Fibroblast of mammary gland (primary cell): ENCODE data around the gene LAMA5.

Source experiments
- DNase-seq: peaks from one replicate; pipeline ENCODE4 v3.0.0-alpha.2; 2010; ENCODE audit warnings: low read depth
- H3K4me3 ChIP-seq: 2 replicates; pipeline ENCODE4 v1.5.1; 2011; ENCODE audit warnings: low read depth, mild to moderate bottlenecking, low read length, moderate library complexity; ENCODE audit not compliant: control insufficient read depth
- TF ChIP-seq, protein P1 (sequence below): conservative IDR thresholded peaks from 2 replicates; pipeline ENCODE4 v1.5.1; 2011; ENCODE audit warnings: low read depth, low read length, inconsistent platforms; ENCODE audit not compliant: control insufficient read depth, insufficient read depth

Gene LAMA5

DNA sequence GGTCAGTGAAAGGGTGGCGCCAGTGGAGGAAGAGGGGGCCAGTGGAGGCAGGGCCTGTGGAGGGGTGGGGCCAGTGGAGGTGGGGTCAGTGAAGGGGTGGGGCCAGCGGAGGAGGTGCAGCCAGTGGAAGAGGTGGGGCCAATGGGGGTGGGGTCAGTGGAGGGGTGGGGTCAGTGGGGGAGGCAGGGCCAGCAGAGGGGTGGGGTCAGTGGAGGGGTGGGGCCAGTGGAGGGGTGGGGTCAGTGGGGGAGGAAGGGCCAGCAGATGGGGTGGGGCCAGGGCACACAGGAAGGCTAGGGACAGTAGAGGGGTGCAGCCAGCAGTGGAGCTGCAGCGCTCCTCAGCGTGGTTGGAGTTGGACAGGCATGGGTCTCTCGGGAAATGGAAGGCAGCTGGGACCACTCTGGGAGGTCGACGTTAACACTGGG is 45.6 kb downstream of the LAMA5 start:
- no peak overlapping the region for H3K4me3 ChIP-seq
- peak; percentile 19 for DNase-seq
- TF ChIP-seq, protein P1, sequence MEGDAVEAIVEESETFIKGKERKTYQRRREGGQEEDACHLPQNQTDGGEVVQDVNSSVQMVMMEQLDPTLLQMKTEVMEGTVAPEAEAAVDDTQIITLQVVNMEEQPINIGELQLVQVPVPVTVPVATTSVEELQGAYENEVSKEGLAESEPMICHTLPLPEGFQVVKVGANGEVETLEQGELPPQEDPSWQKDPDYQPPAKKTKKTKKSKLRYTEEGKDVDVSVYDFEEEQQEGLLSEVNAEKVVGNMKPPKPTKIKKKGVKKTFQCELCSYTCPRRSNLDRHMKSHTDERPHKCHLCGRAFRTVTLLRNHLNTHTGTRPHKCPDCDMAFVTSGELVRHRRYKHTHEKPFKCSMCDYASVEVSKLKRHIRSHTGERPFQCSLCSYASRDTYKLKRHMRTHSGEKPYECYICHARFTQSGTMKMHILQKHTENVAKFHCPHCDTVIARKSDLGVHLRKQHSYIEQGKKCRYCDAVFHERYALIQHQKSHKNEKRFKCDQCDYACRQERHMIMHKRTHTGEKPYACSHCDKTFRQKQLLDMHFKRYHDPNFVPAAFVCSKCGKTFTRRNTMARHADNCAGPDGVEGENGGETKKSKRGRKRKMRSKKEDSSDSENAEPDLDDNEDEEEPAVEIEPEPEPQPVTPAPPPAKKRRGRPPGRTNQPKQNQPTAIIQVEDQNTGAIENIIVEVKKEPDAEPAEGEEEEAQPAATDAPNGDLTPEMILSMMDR = no peak

DNA sequence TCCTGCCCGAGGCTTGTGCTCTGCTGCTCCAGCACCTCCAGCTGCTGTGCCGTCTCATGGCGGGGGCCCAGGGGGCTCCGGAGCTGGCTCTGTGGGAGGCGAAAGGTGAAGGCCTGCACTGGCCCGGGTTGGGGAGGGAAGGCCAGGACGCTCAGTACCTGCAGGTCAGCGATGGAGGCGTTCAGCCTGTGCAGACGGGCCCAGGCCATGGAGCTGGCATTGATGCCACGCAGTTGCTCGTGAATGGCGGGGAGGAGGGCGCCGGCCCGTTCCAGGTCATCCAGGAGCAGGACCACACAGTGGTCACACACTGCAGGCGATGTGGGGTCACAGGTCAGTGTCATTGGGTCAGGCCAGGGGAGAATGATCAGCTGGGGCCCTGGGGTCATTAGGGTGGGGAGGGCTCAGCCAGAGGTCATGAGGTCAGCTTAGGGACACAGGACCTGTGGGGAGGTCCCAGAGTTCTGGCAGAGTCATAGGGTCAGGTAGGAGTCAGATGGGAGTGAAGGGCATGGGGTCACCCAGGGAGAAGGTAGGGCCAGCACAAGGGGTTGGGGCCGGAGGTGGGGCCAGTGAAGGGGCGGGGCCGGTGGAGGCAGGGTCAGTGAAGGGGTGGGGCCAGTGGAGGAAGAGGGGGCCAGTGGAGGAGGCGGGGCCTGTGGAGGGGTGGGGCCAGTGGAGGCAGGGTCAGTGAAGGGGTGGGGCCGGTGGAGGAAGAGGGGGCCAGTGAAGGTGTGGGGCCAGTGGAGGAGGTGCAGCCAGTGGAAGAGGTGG is 46.3 kb downstream of the LAMA5 start:
- no peak for DNase-seq
- TF ChIP-seq, protein P1 = no peak
- H3K4me3 ChIP-seq = no peak overlapping the region

DNA sequence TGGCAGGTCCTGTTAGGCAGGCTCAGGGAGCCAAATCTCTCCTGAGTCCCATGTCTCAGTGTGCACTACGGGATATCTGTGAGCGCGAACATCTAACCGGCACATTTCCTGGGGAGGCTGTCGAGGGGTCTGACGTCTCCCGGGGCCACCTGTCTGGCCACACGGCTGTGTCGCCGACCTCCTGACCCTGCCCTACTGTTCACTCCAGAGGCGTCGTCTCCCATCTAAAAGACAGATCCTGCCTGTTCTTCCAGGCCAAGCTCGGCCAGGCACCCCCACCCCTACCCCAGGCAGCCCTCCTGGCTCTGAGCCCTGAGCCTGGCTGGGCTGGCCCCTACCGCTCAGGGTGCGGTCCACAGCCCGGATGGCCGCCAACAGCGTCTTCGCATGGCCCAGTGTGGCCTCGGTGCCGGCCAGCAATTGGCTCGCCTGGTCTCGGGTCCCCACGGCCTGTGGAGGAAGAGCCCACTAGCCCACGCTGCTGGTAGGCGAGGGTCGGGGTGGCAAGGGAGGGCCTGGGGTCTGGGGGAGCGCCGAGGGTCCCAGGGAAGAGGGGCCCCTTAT is 47.7 kb downstream of the LAMA5 start:
- no peak for DNase-seq

DNA sequence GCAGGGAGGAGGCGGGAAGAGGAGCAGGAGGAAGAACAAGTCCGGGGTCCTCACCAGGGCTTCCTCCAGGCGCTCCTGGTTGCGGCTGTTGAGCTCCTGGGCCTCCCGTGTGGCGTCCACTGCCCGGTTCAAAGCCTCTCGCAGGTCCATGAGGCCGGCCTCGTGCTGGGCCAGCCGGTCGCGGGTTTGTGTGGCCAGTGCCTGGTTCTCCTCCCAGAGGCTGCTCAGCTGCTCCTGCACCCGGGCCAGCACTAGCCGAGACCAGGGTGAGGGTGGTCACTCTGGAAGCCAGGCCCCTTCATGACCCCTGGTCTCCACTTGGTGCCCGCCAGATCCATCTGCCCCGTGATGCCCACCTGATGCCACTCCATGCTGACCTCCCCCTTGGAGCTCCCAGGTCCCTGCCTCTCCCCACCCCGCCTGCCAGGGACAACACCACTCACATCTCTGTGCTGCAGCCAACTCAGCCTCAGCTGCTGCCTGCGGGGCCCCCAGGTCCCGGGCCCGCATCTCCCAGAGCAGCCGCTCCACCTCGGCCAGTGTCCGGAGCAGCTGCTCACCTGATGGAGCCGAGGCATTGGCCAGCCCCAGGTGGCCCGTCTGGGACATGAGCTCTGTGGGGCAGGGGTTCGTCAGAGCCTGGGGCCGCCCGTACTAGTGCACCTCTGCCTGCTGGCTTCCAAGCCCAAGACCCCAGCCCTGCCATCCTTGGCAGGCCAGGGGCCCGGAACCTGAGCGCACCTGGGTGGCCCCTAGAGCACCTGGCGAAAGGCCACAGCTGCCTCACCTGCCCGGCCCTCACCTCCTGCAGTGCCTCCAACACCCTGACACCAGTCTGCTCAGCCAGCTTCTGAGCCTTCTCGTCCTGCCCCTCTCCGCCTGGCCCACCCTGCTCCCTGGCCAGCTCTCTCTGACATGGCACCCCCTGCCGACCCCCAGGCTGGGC is 48.4 kb downstream of the LAMA5 start:
- no peak overlapping the region for H3K4me3 ChIP-seq
- TF ChIP-seq, protein P1 = no peak
- no peak for DNase-seq

More for the DNA sequence above, 47.7 kb downstream of the LAMA5 start:
- TF ChIP-seq, protein P1 = no peak
- no peak overlapping the region for H3K4me3 ChIP-seq

DNA sequence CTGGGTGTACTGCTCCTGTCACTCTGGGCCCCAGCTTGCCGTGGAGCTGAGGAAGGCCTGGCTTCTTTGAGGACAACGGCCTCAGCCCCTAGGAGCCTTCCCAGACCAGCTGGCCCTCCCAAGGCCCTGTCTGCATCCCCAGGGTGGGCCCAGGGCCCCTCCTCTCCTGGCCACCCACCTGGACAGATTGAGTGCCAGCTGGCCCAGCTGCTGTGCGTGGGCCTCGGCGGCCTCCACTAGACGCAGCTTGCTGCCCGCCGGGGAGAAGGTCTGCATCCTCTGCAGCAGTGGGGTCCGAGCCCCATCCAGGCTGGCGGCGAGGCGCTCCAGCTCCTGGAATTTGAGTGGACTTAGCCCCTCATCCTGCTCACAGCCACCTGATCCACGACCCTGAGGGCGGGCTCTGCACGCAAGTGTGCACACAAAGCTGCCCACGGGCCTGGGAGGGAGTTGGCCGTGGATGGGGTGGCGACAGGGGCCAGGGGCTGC is 49.9 kb downstream of the LAMA5 start:
- DNase-seq = no peak
- no peak overlapping the region for H3K4me3 ChIP-seq
- TF ChIP-seq, protein P1 = no peak
